Bronchial epithelial cell (primary cell): Measurements from ENCODE around the gene LAMB4. TPM values are rescaled to one million over a fixed set of nuclear protein-coding genes. Genes with fewer than 3 reads are reported as not detected.

Experiments used
- DNase-seq: peaks from one replicate; pipeline ENCODE4 v3.0.0-alpha.2; 2010; ENCODE audit warnings: low read depth
- FAIRE-seq: peaks from 2 replicates; lab custom pipeline; 2011; peaks lifted over from hg19 to GRCh38; lab: Jason Lieb, UNC
- H3K27me3 ChIP-seq: 2 replicates; pipeline ENCODE4 v1.5.1; 2011; ENCODE audit warnings: low read length; ENCODE audit not compliant: control insufficient read depth, insufficient read depth
- H3K36me3 ChIP-seq: 2 replicates; pipeline ENCODE4 v1.5.1; 2011; ENCODE audit warnings: low read length; ENCODE audit not compliant: control insufficient read depth, insufficient read depth
- H3K4me3 ChIP-seq: 2 replicates; pipeline ENCODE4 v1.5.1; 2011; ENCODE audit warnings: mild to moderate bottlenecking, low read depth, low read length, control low read depth
- total RNA-seq: library from RNA; depleted of rRNA; stranded (reverse); fragments of >200 nt; gene quantifications from 2 replicates; pipeline ENCODE4 v1.2.1, GENCODE V29; 2014
- TF ChIP-seq, protein P1 (sequence below): IDR thresholded peaks from 2 replicates; pipeline ENCODE4 v1.5.1; 2011; ENCODE audit warnings: mild to moderate bottlenecking, moderate library complexity, low read length, control low read depth, inconsistent platforms; ENCODE audit not compliant: insufficient read depth, severe bottlenecking

The LAMB4 gene
- total RNA-seq, 1 donor from 2014 or later: under 0.01 TPM

DNA sequence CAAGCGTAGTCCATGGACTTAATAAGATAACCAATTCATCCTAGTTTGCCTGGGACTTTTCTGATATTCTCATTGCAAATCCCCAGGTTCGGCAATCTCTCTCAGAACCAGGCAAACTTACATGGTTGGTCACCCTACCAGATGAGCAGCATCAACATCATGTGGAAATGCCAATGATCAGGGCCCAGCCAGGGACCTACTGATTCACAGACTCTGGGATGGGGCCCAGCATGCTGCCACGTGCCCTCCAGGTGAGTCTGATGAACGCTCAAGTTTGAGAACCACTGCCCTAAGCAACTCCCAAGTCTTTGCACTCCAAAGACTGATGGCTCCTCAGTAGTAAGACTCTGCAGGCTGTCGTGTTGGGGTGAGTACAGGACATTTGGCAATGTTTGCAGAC lies 2.7 kb downstream of the LAMB4 start:
- H3K36me3 ChIP-seq: no peaks in the 10 kb centered on the region
- TF ChIP-seq, protein P1, sequence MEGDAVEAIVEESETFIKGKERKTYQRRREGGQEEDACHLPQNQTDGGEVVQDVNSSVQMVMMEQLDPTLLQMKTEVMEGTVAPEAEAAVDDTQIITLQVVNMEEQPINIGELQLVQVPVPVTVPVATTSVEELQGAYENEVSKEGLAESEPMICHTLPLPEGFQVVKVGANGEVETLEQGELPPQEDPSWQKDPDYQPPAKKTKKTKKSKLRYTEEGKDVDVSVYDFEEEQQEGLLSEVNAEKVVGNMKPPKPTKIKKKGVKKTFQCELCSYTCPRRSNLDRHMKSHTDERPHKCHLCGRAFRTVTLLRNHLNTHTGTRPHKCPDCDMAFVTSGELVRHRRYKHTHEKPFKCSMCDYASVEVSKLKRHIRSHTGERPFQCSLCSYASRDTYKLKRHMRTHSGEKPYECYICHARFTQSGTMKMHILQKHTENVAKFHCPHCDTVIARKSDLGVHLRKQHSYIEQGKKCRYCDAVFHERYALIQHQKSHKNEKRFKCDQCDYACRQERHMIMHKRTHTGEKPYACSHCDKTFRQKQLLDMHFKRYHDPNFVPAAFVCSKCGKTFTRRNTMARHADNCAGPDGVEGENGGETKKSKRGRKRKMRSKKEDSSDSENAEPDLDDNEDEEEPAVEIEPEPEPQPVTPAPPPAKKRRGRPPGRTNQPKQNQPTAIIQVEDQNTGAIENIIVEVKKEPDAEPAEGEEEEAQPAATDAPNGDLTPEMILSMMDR: no peak
- FAIRE-seq: peak; percentile 82
- no peak overlapping the region for H3K4me3 ChIP-seq
- no peaks in the 10 kb centered on the region for H3K27me3 ChIP-seq
- DNase-seq: peak; percentile 68

DNA sequence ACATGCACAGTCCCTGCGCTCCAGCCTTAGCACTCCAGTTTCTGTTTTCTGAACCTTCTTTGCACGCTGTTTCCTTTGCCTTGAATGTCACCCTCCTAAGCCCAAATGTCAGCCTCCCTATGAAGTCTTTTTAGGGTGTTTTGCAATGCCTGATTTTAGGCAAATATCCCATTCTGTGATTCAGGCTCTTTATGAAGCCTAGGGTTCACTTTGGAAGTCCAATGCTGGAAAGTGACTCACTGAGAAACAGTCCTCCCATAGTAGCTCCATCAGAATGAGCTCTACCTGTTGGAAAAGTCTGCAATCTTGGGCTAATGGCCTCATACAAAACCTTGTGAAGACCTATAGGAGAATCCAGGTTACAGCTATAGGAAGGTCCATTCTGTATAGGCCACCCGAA lies 5.3 kb downstream of the LAMB4 start:
- no peak for DNase-seq
- Histone ChIP-seq H3K4me3 (no peak overlapping the region), H3K36me3 (no peaks in the 10 kb centered on the region), H3K27me3 (no peaks in the 10 kb centered on the region)
- TF ChIP-seq, protein P1: no peak
- no peak for FAIRE-seq

DNA sequence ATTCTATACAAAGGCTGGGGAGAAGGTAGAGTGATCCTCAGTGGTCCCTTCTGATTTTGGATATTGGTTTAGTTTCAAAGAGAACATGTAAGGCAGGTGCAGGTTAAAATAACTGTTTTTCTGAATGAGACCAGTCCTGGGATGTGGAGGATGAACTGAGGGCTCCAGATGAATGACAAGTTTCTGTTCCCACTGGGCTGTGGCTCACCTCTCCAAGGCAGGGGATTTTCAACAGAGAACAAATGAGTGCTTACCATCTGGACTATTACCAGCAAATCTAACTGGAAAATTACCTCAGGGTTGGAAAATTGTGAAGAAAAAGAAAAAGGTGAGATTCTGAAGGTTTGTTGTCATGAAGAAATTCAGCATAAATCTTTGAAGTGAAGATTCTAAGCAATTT lies 8.0 kb downstream of the LAMB4 start:
- Histone ChIP-seq H3K4me3 (no peak overlapping the region), H3K36me3 (no peaks in the 10 kb centered on the region), H3K27me3 (no peaks in the 10 kb centered on the region)
- DNase-seq (no peak), FAIRE-seq (no peak)
- TF ChIP-seq, protein P1: no peak

DNA sequence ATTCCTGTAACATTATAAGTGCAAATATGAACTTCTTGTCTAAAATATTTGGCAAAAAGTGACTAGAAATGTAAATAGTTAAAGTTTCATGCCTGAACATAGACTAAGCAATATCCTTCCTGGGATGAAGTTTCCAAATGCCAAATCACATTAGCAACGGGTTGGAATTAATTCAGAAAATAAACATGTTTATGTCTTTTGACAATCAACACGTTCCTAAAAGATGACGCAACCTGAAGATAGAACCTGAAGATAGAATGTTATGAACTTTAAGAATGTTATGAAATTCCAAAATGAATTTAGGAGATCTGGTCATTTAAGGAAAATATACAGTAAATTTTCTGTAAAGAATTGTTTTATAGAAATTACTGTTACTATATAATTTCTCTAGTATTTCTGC lies 9.2 kb downstream of the LAMB4 start:
- FAIRE-seq (no peak), DNase-seq (peak; percentile 29)
- Histone ChIP-seq H3K36me3 (no peaks in the 10 kb centered on the region), H3K27me3 (no peaks in the 10 kb centered on the region), H3K4me3 (no peak overlapping the region)
- TF ChIP-seq, protein P1: no peak

DNA sequence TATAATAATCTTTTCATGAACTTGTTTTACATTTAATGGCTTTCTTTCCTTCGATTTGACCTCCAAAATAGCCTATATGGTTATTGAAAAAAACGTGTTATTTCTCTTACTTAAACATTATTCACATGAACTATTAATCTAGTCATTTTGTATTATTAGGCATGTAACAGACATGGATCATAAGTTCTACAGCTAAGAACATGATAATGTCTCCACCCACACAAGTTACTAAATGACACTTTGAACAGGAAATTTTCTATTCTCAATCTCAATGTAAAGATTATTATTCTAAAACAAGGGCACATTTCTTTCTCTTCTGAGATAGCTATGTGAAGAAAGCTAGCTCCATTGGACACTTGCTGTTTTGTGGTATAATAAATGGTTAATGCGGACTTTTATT lies 10.0 kb downstream of the LAMB4 start:
- TF ChIP-seq, protein P1: no peak
- Histone ChIP-seq H3K4me3 (no peak overlapping the region), H3K27me3 (no peaks in the 10 kb centered on the region), H3K36me3 (no peaks in the 10 kb centered on the region)
- FAIRE-seq: no peak
- DNase-seq: no peak

DNA sequence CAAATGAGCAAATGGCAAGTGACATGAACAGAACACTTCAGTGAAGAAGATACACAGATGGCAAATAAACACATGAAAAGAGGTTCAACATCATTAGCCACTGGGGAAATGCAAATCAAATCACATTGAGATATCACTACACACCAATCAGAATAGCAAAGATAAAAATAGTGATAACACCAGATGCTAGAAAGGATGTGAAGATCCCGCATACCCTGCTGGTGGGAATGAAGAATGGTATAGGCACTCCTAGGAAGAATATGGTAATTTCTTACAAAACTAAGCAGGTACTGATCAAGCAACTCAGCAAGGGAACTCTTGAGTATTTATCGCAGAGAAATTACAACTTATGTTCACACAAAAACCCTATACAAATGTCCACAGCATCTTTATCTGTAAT lies 11.2 kb downstream of the LAMB4 start:
- no peak for DNase-seq

More for the DNA sequence above, 11.2 kb downstream of the LAMB4 start:
- no peaks in the 10 kb centered on the region for H3K27me3 ChIP-seq
- FAIRE-seq: no peak
- TF ChIP-seq, protein P1: no peak
- H3K4me3 ChIP-seq: no peak overlapping the region
- H3K36me3 ChIP-seq: no peaks in the 10 kb centered on the region
